K562 (cell line): ENCODE data around the gene PAF1. TPM values are rescaled to one million over a fixed set of nuclear protein-coding genes. Genes with fewer than 3 reads are reported as not detected.

Source experiments
- BDP1 ChIP-seq: IDR thresholded peaks from 3 replicates; pipeline ENCODE4 v1.6.1; 2011; ENCODE audit not compliant: insufficient read length, insufficient read depth
- CCNT2 ChIP-seq: IDR thresholded peaks from 2 replicates; pipeline ENCODE4 v1.6.1; 2011; ENCODE audit warnings: borderline replicate concordance, low read depth, mild to moderate bottlenecking, moderate library complexity, mixed read lengths, low read length; ENCODE audit not compliant: insufficient read length; ENCODE audit errors: extremely low read depth
- E4F1 ChIP-seq: fragments of 250-450 bp; sonication (Bioruptor Pico); IDR thresholded peaks from 2 replicates; pipeline ENCODE4 v1.5.0; 2021; ENCODE audit warnings: mild to moderate bottlenecking, borderline replicate concordance
- EP400 ChIP-seq: fragments of 450-650 bp; IDR thresholded peaks from 2 replicates; pipeline ENCODE4 v1.6.1; 2017; ENCODE audit warnings: antibody characterized with exemption, mild to moderate bottlenecking, moderate library complexity
- KLF13 ChIP-seq: fragments of 450-650 bp; IDR thresholded peaks from 2 replicates; pipeline ENCODE4 v1.6.1; 2016; ENCODE audit warnings: missing genetic modification characterization, low read depth, mild to moderate bottlenecking, missing compliant biosample characterization, moderate library complexity, borderline replicate concordance
- KLF6 ChIP-seq: fragments of 250-450 bp; sonication (Bioruptor Pico); IDR thresholded peaks from 2 replicates; pipeline ENCODE4 v1.4.0; 2020; ENCODE audit warnings: mild to moderate bottlenecking, moderate library complexity, borderline replicate concordance
- NKRF ChIP-seq: fragments of 450-650 bp; IDR thresholded peaks from 2 replicates; pipeline ENCODE4 v1.6.1; 2016; ENCODE audit warnings: borderline replicate concordance
- NR2C2 ChIP-seq, 2 experiments: fragments of 200-800 bp in 1 of 2; sonication (Bioruptor generic) in 1 of 2; sonication (generic) in 1 of 2; formaldehyde crosslinking in 1 of 2; IDR thresholded peaks; 2 replicates each; pipeline versions ENCODE4 v1.6.1 to v1.8.0; 2016 to 2022; ENCODE audit warnings: mild to moderate bottlenecking in 1 of 2, missing compliant biosample characterization in 1 of 2, missing genetic modification characterization in 1 of 2, missing genetic modification reagents in 1 of 2
- RBBP5 ChIP-seq: fragments of 200-600 bp; sonication (generic); IDR thresholded peaks from 2 replicates; pipeline ENCODE4 v1.6.1; 2012; ENCODE audit warnings: borderline replicate concordance, mild to moderate bottlenecking, low read length, control low read depth, inconsistent platforms; ENCODE audit not compliant: insufficient read depth, poor library complexity, severe bottlenecking
- SNAPC5 ChIP-seq: fragments of 250-450 bp; sonication (Bioruptor Pico); IDR thresholded peaks from 2 replicates; pipeline ENCODE4 v1.8.0; 2021; ENCODE audit warnings: moderate library complexity, mild to moderate bottlenecking, inconsistent platforms
- TAF9B ChIP-seq: fragments of 450-650 bp; IDR thresholded peaks from 2 replicates; pipeline ENCODE4 v1.6.1; 2018; ENCODE audit warnings: mild to moderate bottlenecking; ENCODE audit not compliant: partially characterized antibody
- TAL1 ChIP-seq: fragments of 450-650 bp; IDR thresholded peaks from 2 replicates; pipeline ENCODE4 v1.6.1; 2016; ENCODE audit warnings: mild to moderate bottlenecking
- YY1 ChIP-seq, 3 experiments: IDR thresholded peaks; 2 replicates each; pipeline ENCODE4 v1.6.1; 2011; ENCODE audit warnings: low read length in 2 of 3, mild to moderate bottlenecking in 2 of 3, moderate library complexity in 2 of 3, borderline replicate concordance in 1 of 3, control low read depth in 1 of 3, low read depth in 1 of 3; ENCODE audit not compliant: insufficient read depth in 3 of 3, insufficient replicate concordance in 2 of 3, control insufficient read depth in 1 of 3, insufficient read length in 1 of 3; ENCODE audit errors: extremely low read depth in 1 of 3
- ZNF354B ChIP-seq: fragments of 250-450 bp; sonication (Bioruptor Pico); IDR thresholded peaks from 2 replicates; pipeline ENCODE4 v1.4.0; 2020
- ZNF592 ChIP-seq: fragments of 450-650 bp; IDR thresholded peaks from 2 replicates; pipeline ENCODE4 v1.6.1; 2017; ENCODE audit warnings: antibody characterized with exemption, mild to moderate bottlenecking
- ZNF740 ChIP-seq, 3 experiments: fragments of 200-800 bp in 1 of 3; sonication (Bioruptor generic) in 1 of 3; sonication (generic) in 1 of 3; formaldehyde crosslinking in 1 of 3; IDR thresholded peaks; 2 replicates each; pipeline versions ENCODE4 v1.6.1 to v1.8.0; 2016 to 2022; ENCODE audit warnings: mild to moderate bottlenecking in 2 of 3, missing compliant biosample characterization in 2 of 3, missing genetic modification characterization in 2 of 3, missing genetic modification reagents in 1 of 3
- polyA plus RNA-seq, 8 experiments: library from polyadenylated mRNA; depleted of rRNA in 4 of 8; stranded (reverse) in 5 of 8; unstranded in 3 of 8; fragments of >200 nt; fragmentation: Nextera tagmentation in 2 of 8; fragmentation: Illumina TruSeq in 1 of 8; extraction: Ambion mirVana in 2 of 8; extraction: Trizol in 1 of 8; gene quantifications; 2 replicates each; pipeline versions ENCODE4 v1.2.1 to v1.2.3, GENCODE V29; 2011 to 2014; ENCODE audit warnings: inconsistent platforms in 1 of 8, missing spikeins in 1 of 8
- total RNA-seq, 7 experiments: library from RNA; depleted of rRNA in 6 of 7; stranded (reverse); fragments of >200 nt in 6 of 7; fragmentation: Illumina TruSeq in 2 of 7; extraction: Trizol in 2 of 7; gene quantifications; 2 replicates each; pipeline versions ENCODE4 v1.2.1 to v1.2.3, GENCODE V29; 2011 to 2021; ENCODE audit warnings: low replicate concordance in 1 of 7

PAF1 gene
- total and polyA plus RNA-seq, 9 of the 15 experiments (the other 6 are each of a cell fraction or from before 2014, with no cell fraction given) = 1.5 to 45.0 (median 33.8) TPM

GRCh38 chr19:39411832-39412099 lies 20.9 kb upstream of the PAF1 start (continued):
- TF ChIP-seq E4F1 (CRISPR knock-in tag) (no peak), KLF13 (tag) (no peak), TAL1 (0 out of 2 replicates have a peak, but pooled peaks have one; percentile 10), NR2C2 (CRISPR knock-in tag; IDR thresholded peaks at IDR 0.05) (no peak), NR2C2 (tag; IDR thresholded peaks at IDR 0.05) (no peak), SNAPC5 (no peak), ZNF740 (CRISPR knock-in tag; IDR thresholded peaks at IDR 0.05) (0 out of 2 replicates have a peak, but pooled peaks have one; percentile 24), ZNF740 (tag; IDR thresholded peaks at IDR 0.05) (no peak), NKRF (no peak), YY1 (IDR thresholded peaks at IDR 0.05; ENCODE audit: borderline replicate concordance in 1 of 3, control insufficient read depth in 1 of 3, extremely low read depth in 1 of 3, insufficient read depth in 3 of 3, insufficient read length in 1 of 3, insufficient replicate concordance in 2 of 3, low read depth in 1 of 3, low read length in 2 of 3) (peak in 1 of 3 experiments; percentile 2), BDP1 (no peak), RBBP5 (no peak), EP400 (no peak), TAF9B (no peak), CCNT2 (no peak), ZNF354B (CRISPR knock-in tag) (no peak), KLF6 (CRISPR knock-in tag) (no peak), ZNF592 (no peak; the same call in 1 of the 2 replicates)
